MCF 10A (cell line): ENCODE data around the gene SS18L1. TPM values are rescaled to one million over a fixed set of nuclear protein-coding genes. Genes with fewer than 3 reads are reported as not detected.

Experiments used
- BruUV-seq: library from RNA; stranded (reverse); fragments of 400-500 nt; replicated peaks from 2 replicates; lab custom pipeline; 2021; lab: Mats Ljungman, UMichigan
- CTCF ChIA-PET: fragments of 300-600 bp; sonication (Branson Sonifier 250); formaldehyde crosslinking; extraction: SDS; loops from one replicate; lab custom pipeline; 2021; ENCODE audit warnings: antibody characterized with exemption, inconsistent platforms; lab: Yijun Ruan, JAX
- POLR2A ChIA-PET: fragments of 300-600, 350-650 bp; sonication (Branson Sonifier 250); formaldehyde crosslinking; extraction: SDS; loops from one replicate; lab custom pipeline; 2020; ENCODE audit warnings: antibody characterized with exemption, inconsistent platforms; lab: Yijun Ruan, JAX
- DNase-seq: peaks from one replicate; pipeline ENCODE4 v3.0.0-alpha.2; 2018; ENCODE audit not compliant: unreplicated experiment
- H3K27ac Mint-ChIP-seq: one replicate; pipeline ENCODE4 v1.8.0; 2022; ENCODE audit warnings: mild to moderate bottlenecking, low read depth, mixed read lengths; ENCODE audit not compliant: unreplicated experiment
- H3K27me3 Mint-ChIP-seq: one replicate; pipeline ENCODE4 v1.8.0; 2022; ENCODE audit warnings: mixed read lengths; ENCODE audit not compliant: insufficient read depth, unreplicated experiment
- H3K36me3 Mint-ChIP-seq: one replicate; pipeline ENCODE4 v1.8.0; 2022; ENCODE audit warnings: mild to moderate bottlenecking, moderate library complexity, mixed read lengths; ENCODE audit not compliant: insufficient read depth, unreplicated experiment
- H3K4me1 Mint-ChIP-seq: one replicate; pipeline ENCODE4 v1.8.0; 2022; ENCODE audit warnings: mixed read lengths; ENCODE audit not compliant: insufficient read depth, unreplicated experiment
- H3K4me3 Mint-ChIP-seq: one replicate; pipeline ENCODE4 v1.8.0; 2022; ENCODE audit warnings: mild to moderate bottlenecking, moderate library complexity, mixed read lengths; ENCODE audit not compliant: unreplicated experiment
- H3K9me3 Mint-ChIP-seq: one replicate; pipeline ENCODE4 v1.8.0; 2022; ENCODE audit warnings: mixed read lengths; ENCODE audit not compliant: unreplicated experiment
- intact Hi-C: fragments of 100-400 bp; cut with micrococcal nuclease; formaldehyde crosslinking; loops from 2 replicates; pipeline ENCODE4 v1.14.1; 2022
- total RNA-seq: library from RNA; stranded (reverse); gene quantifications from 2 replicates; pipeline ENCODE4 v1.2.3, GENCODE V29; 2022
- TF ChIP-seq, protein P1 (sequence below): fragments of 200-600 bp; IDR thresholded peaks from one replicate; pipeline ENCODE4 v1.8.0; 2022; ENCODE audit warnings: antibody characterized with exemption, mild to moderate bottlenecking; ENCODE audit not compliant: unreplicated experiment

The SS18L1 gene
- total RNA-seq, 1 experiment from 2014 or later, result 16.1 TPM

DNA sequence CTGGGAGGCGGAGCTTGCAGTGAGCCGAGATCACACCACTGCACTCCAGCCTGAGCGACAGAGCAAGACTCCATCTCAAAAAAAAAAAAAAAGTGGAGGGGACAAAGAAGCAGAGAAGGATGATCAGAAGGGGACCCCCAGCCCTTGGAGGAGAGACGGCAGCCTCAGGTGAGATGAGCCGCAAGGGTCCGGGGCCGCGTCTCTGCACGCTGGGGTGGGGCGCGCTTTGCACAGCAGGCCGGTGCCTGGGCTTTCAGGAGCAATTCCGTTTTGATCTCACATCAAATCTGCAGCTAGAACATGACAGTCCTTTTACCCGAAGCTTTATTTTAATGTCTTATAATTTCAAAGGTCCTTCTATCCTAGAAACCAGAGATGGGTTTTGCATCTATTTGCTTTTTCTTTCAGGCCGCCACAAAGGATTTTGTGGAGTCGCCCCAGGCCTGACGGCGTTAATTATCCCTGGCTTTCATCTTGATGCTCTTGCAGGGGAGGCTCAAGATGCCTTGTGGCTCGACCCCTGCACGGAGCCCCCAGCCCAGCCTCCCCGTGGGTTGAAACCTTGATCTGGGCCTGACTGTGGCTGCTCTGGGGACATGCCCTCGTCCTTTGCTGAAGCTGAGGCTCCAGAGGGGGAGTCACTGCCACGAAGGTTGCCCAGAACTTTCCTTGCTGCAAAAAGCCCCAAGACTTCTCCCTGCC lies 59.3 kb downstream of the SS18L1 start:
- BruUV-seq, result TSS peak; percentile 25
- intact Hi-C loops, result no loop called here
- no peaks in the 10 kb centered on the region for H3K27me3 Mint-ChIP-seq
- no peaks in the 10 kb centered on the region for H3K9me3 Mint-ChIP-seq
- DNase-seq, result no peak
- H3K27ac Mint-ChIP-seq, result no peak overlapping the region
- TF ChIP-seq, protein P1, sequence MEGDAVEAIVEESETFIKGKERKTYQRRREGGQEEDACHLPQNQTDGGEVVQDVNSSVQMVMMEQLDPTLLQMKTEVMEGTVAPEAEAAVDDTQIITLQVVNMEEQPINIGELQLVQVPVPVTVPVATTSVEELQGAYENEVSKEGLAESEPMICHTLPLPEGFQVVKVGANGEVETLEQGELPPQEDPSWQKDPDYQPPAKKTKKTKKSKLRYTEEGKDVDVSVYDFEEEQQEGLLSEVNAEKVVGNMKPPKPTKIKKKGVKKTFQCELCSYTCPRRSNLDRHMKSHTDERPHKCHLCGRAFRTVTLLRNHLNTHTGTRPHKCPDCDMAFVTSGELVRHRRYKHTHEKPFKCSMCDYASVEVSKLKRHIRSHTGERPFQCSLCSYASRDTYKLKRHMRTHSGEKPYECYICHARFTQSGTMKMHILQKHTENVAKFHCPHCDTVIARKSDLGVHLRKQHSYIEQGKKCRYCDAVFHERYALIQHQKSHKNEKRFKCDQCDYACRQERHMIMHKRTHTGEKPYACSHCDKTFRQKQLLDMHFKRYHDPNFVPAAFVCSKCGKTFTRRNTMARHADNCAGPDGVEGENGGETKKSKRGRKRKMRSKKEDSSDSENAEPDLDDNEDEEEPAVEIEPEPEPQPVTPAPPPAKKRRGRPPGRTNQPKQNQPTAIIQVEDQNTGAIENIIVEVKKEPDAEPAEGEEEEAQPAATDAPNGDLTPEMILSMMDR, result no peak
- POLR2A ChIA-PET, result no interaction called here
- H3K4me3 Mint-ChIP-seq, result no peak overlapping the region
- H3K36me3 Mint-ChIP-seq, result peaks cover 47% of the 10 kb centered on the region
- CTCF ChIA-PET, result no interaction called here
- H3K4me1 Mint-ChIP-seq, result no peaks in the 10 kb centered on the region

DNA sequence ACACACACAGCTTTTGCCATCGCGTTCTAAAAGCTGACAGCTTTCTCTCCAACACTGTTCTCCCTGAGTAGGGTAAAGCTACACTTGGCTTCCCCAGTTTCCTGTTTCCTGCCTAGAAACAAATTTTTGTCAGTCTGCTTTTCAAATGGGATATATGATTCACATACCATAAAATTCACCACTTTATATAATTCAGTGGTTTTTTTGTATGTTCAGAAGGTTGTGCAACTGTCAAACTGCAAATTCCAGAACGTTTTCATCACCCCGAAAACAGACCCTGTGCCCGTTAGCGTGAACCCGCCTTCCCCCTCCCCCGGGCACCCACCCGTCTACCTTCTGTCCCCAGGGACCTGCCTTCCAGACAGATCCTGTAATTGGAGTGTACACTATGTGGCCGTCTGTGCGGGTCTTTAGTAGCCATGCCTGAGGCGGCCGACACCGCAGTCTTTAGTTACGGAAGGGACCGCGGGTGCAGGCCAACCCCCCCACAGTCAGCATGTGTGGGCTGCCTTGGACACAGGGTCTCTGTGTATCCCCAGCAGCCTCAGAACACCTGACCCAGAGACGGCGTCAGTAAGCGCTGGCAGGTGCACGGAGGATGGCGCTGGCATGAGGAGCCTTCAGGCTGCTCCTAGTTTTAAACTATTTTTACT lies 59.9 kb downstream of the SS18L1 start:
- Mint-ChIP-seq H3K36me3 (peaks cover 40% of the 10 kb centered on the region), H3K27ac (no peak overlapping the region), H3K9me3 (no peaks in the 10 kb centered on the region), H3K27me3 (no peaks in the 10 kb centered on the region), H3K4me1 (no peaks in the 10 kb centered on the region), H3K4me3 (no peak overlapping the region)
- no TSS peak for BruUV-seq
- peak; percentile 17 for DNase-seq
- ChIA-PET POLR2A (no interaction called here), CTCF (no interaction called here)
- TF ChIP-seq, protein P1, result no peak
- intact Hi-C loops, result no loop called here

DNA sequence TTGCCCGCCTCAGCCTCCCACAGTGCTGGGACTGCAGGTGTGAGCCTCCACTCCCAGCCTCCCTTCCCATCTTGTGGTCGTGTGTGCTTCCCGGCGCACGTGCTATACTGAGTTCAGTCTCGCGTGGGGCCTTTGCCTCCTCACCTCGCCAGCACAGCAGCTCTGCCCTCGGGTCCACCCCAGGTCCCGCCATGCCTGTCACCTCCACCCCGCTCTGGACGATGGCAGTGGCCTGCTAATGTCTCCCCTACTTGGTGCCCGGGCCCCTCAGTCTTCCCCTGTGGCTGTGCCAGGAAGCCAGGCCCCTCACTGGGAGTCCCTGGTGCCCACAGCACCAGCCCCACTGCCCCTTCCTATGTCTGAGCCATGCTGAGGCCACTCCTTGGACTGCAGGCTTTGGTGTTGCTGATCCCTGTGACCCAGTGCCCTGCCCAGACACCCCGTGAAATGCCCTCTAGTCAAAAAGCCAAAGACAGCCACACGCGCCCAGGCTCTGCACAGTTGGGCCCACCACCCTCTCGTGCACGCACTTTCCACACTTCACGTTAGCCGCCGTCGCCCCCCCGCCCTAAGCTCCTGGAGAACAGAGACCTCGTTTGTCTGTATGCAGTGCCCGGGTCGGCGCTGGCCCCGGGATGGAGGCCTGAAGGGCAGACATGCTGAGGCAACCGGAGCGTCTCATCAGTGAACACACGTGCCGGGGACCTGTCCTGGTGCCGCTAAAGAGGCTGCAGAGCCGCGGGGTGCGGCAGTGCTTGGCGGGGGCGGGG lies 62.2 kb downstream of the SS18L1 start:
- Mint-ChIP-seq H3K27me3 (no peaks in the 10 kb centered on the region), H3K9me3 (no peaks in the 10 kb centered on the region), H3K4me3 (no peak overlapping the region), H3K4me1 (no peaks in the 10 kb centered on the region), H3K36me3 (peaks cover 21% of the 10 kb centered on the region), H3K27ac (no peak overlapping the region)
- no TSS peak for BruUV-seq
- ChIA-PET POLR2A (no interaction called here), CTCF (interaction anchor here (0.7 kb wide), 1 partner anchor 26 kb away, joined by 5 read pairs; no protein-coding TSS in a partner anchor)
- TF ChIP-seq, protein P1, result no peak
- intact Hi-C loops, result no loop called here
- DNase-seq, result no peak

GRCh38 chr20:62206388-62206775 lies 62.8 kb downstream of the SS18L1 start:
- TF ChIP-seq, protein P1, result no peak
- Mint-ChIP-seq H3K36me3 (peaks cover 21% of the 10 kb centered on the region), H3K4me3 (no peak overlapping the region), H3K27me3 (no peaks in the 10 kb centered on the region), H3K4me1 (no peaks in the 10 kb centered on the region), H3K27ac (no peak overlapping the region), H3K9me3 (no peaks in the 10 kb centered on the region)
- intact Hi-C loops, result no loop called here
- CTCF ChIA-PET, result interaction anchor here (0.9 kb wide), 1 partner anchor 28 kb away, joined by 3 read pairs; no protein-coding TSS in a partner anchor
- BruUV-seq, result no TSS peak
- POLR2A ChIA-PET, result no interaction called here
- DNase-seq, result no peak
